ENCODE data around the gene NFE2L2.
"Not testable (repeated sequence)": the region's sequence is repeated elsewhere in the genome, so short reads cannot be mapped to it uniquely, and the experiment has no call there.

Gene NFE2L2

DNA sequence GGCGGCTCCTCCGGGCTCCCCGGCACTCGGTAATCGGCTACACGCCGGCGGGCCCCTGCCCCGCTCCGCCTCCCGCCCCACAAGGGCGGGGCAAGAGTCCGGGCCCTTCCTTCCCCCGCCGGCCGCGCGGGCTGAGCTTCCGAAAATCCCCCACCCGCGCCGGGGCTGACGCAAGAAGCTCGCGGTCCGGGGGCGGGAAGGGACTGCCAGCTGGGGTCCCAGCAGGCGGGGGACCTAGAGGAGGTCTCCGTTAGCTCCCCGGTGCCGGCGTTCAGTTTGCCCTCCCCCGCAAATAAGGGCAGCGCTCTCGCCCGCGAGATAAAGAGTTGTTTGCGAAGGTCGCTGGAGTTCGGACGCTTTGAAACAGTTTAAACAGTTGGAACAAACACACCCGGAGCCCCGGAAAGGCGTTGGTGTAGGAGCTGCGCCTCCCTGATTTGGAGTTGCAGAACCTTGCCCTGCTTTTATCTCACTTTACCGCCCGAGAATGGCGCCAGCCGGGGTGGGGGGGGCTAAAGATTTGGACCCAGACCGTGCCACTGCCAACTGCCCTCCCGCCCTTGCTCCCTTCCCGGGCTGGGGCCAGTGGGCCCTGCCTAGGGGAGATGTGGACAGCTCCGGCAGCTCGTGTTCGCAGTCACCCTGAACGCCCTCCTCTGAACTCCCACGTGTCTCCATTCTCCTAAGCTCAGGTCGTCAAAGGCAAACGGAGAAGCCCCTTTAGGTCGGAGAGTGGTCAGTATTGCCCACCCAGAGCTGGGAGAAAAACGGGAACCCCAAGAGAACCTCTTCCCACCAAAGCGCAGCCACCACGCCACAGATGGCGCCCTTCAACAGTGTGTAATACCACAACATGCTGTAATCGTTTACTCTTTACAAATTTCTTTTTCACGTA lies at the start of gene NFE2L2:
TSS of gene NFE2L2 (minus strand) at position 35 of the 895 bp plus-strand sequence. CDS start 151 bp downstream, outside the sequence.
- peak within 1 kb of the TSS; percentile 66 to 96 for H3K4me3 ChIP-seq (ENCODE audit: low read depth in 1 of 2, low read length in 2 of 2)
- H3K4me1 ChIP-seq (ENCODE audit: control insufficient read depth in 1 of 2, insufficient read depth in 2 of 2, low read length in 2 of 2): peaks cover 31 to 36% of the 10 kb centered on the region in 2 donors
- peak within 1 kb of the TSS; percentile 98 for H3K9ac ChIP-seq (ENCODE audit: low read depth in 1 of 2, low read length in 2 of 2)
- peak within 1 kb of the TSS; percentile 100 for H3K27ac ChIP-seq (ENCODE audit: low read depth, low read length)
- no peaks in the 10 kb centered on the region for H3K27me3 ChIP-seq (ENCODE audit: control insufficient read depth in 1 of 2, insufficient read depth in 2 of 2, low read length in 2 of 2)
- no peaks in the 10 kb centered on the region for H3K9me3 ChIP-seq (ENCODE audit: control insufficient read depth in 1 of 2, low read length in 2 of 2)
- H3K36me3 ChIP-seq (ENCODE audit: control insufficient read depth in 1 of 2, insufficient read depth in 2 of 2, low read length in 2 of 2): no peaks in the 10 kb centered on the region

DNA sequence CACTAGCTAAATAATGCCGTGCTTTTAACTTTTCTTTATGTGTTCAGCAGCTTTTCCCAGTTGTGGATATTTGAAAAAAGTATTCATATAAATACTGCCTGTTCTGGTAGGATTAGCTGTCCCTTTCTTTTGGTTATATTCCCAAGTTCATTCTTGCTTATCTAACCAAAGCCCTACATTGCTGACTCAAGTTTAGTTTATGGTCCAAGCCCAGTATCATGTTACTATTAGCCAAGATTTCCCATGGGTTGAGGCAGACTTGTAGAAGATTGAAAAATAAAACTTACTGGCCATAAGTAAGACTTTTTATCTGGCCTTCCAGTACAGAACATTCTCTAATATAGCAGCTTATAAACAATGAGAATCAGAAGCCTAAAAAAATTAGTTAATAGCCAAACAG lies 49.7 kb upstream of the NFE2L2 start:
- Histone ChIP-seq H3K4me3 (ENCODE audit: low read depth in 1 of 2, low read length in 2 of 2) (no peak overlapping the region), H3K9me3 (ENCODE audit: control insufficient read depth in 1 of 2, low read length in 2 of 2) (no peaks in the 10 kb centered on the region), H3K9ac (ENCODE audit: low read depth in 1 of 2, low read length in 2 of 2) (no peak overlapping the region), H3K27ac (ENCODE audit: low read depth, low read length) (no peak overlapping the region), H3K36me3 (ENCODE audit: control insufficient read depth in 1 of 2, insufficient read depth in 2 of 2, low read length in 2 of 2) (no peaks in the 10 kb centered on the region), H3K4me1 (ENCODE audit: control insufficient read depth in 1 of 2, insufficient read depth in 2 of 2, low read length in 2 of 2) (peaks cover 17 to 41% of the 10 kb centered on the region in 2 donors), H3K27me3 (ENCODE audit: control insufficient read depth in 1 of 2, insufficient read depth in 2 of 2, low read length in 2 of 2) (no peaks in the 10 kb centered on the region)

- H3K9ac ChIP-seq (ENCODE audit: low read depth in 1 of 2, low read length in 2 of 2): no peak overlapping the region
- H3K27me3 ChIP-seq (ENCODE audit: control insufficient read depth in 1 of 2, insufficient read depth in 2 of 2, low read length in 2 of 2): no peaks in the 10 kb centered on the region
- no peak overlapping the region for H3K27ac ChIP-seq (ENCODE audit: low read depth, low read length)
- no peak overlapping the region for H3K4me3 ChIP-seq (ENCODE audit: low read depth in 1 of 2, low read length in 2 of 2)
- H3K9me3 ChIP-seq (ENCODE audit: control insufficient read depth in 1 of 2, low read length in 2 of 2): no peaks in the 10 kb centered on the region
- H3K36me3 ChIP-seq (ENCODE audit: control insufficient read depth in 1 of 2, insufficient read depth in 2 of 2, low read length in 2 of 2): no peaks in the 10 kb centered on the region
- peaks cover 17 to 41% of the 10 kb centered on the region in 2 donors for H3K4me1 ChIP-seq (ENCODE audit: control insufficient read depth in 1 of 2, insufficient read depth in 2 of 2, low read length in 2 of 2)
These were observed 48.7 kb upstream of the NFE2L2 start for GRCh38 chr2:177313162-177313781.

GRCh38 chr2:177312562-177312961 lies 48.0 kb upstream of the NFE2L2 start:
- Histone ChIP-seq H3K36me3 (ENCODE audit: control insufficient read depth in 1 of 2, insufficient read depth in 2 of 2, low read length in 2 of 2) (no peaks in the 10 kb centered on the region), H3K4me3 (ENCODE audit: low read depth in 1 of 2, low read length in 2 of 2) (no peak overlapping the region), H3K4me1 (ENCODE audit: control insufficient read depth in 1 of 2, insufficient read depth in 2 of 2, low read length in 2 of 2) (peaks cover 12 to 37% of the 10 kb centered on the region in 2 donors), H3K27me3 (ENCODE audit: control insufficient read depth in 1 of 2, insufficient read depth in 2 of 2, low read length in 2 of 2) (no peaks in the 10 kb centered on the region), H3K27ac (ENCODE audit: low read depth, low read length) (no peak overlapping the region), H3K9ac (ENCODE audit: low read depth in 1 of 2, low read length in 2 of 2) (no peak overlapping the region), H3K9me3 (ENCODE audit: control insufficient read depth in 1 of 2, low read length in 2 of 2) (no peaks in the 10 kb centered on the region)

DNA sequence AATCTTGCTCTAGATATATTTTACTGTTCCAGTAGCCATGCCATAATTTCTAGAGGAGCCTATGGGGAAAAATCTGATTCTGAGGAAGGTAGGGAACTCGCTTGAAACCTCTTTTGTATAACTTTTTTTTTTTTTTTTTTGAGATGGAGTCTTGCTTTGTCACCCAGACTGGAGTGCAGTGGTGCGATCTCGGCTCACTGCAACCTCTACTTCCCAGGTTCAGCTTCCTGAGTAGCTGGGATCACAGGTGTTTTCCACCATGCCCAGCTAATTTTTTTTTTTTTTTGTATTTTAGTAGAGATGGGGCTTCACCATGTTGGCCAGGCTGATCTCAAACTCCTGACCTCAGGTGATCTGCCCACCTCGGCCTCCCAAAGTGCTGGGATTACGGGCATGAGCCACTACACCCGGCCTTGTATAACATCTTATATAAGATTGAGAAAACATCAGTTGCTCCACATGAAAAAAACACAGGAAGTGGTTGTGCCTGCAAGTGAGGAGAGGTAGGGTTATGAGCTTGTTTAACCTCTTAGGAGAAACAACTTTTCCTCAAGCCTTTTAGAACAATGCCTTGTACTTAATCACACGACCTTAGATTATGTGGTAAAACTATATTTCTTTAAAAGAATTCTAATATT lies 45.3 kb upstream of the NFE2L2 start:
- peaks cover 3 to 14% of the 10 kb centered on the region in 2 donors for H3K4me1 ChIP-seq (ENCODE audit: control insufficient read depth in 1 of 2, insufficient read depth in 2 of 2, low read length in 2 of 2)
- not testable (repeated sequence) for H3K9me3 ChIP-seq (ENCODE audit: control insufficient read depth in 1 of 2, low read length in 2 of 2); H3K9ac ChIP-seq (ENCODE audit: low read depth in 1 of 2, low read length in 2 of 2); H3K27ac ChIP-seq (ENCODE audit: low read depth, low read length); H3K36me3 ChIP-seq (ENCODE audit: control insufficient read depth in 1 of 2, insufficient read depth in 2 of 2, low read length in 2 of 2); H3K4me3 ChIP-seq (ENCODE audit: low read depth in 1 of 2, low read length in 2 of 2); H3K27me3 ChIP-seq (ENCODE audit: control insufficient read depth in 1 of 2, insufficient read depth in 2 of 2, low read length in 2 of 2)

- Histone ChIP-seq H3K9ac (ENCODE audit: low read depth in 1 of 2, low read length in 2 of 2) (no peak overlapping the region), H3K36me3 (ENCODE audit: control insufficient read depth in 1 of 2, insufficient read depth in 2 of 2, low read length in 2 of 2) (no peaks in the 10 kb centered on the region), H3K4me3 (ENCODE audit: low read depth in 1 of 2, low read length in 2 of 2) (no peak overlapping the region), H3K27me3 (ENCODE audit: control insufficient read depth in 1 of 2, insufficient read depth in 2 of 2, low read length in 2 of 2) (no peaks in the 10 kb centered on the region), H3K27ac (ENCODE audit: low read depth, low read length) (no peak overlapping the region), H3K9me3 (ENCODE audit: control insufficient read depth in 1 of 2, low read length in 2 of 2) (no peaks in the 10 kb centered on the region), H3K4me1 (ENCODE audit: control insufficient read depth in 1 of 2, insufficient read depth in 2 of 2, low read length in 2 of 2) (no peaks in the 10 kb centered on the region)
These were observed 42.0 kb upstream of the NFE2L2 start for GRCh38 chr2:177306550-177306949.

DNA sequence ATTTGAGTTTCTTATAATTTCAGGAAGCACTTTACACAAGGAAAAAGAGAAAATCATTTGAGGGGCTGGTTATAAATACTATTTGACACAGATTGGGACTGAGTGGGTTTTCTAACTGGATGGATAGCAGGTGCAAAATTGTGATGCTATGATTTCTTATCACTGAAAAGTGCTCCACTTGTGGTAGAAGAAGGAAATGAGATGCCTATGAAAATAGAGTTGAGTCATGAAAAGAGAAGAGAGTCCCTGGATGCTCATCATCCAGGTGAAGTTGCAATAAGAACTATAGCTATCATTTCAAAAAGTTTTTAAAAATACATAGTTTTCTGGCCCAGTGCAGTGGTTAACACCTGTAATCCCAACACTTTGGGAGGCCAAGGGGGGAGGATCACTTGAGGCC lies 39.4 kb upstream of the NFE2L2 start:
- H3K27me3 ChIP-seq (ENCODE audit: control insufficient read depth in 1 of 2, insufficient read depth in 2 of 2, low read length in 2 of 2): no peaks in the 10 kb centered on the region
- no peak overlapping the region for H3K9ac ChIP-seq (ENCODE audit: low read depth in 1 of 2, low read length in 2 of 2)
- H3K4me3 ChIP-seq (ENCODE audit: low read depth in 1 of 2, low read length in 2 of 2): no peak overlapping the region
- no peaks in the 10 kb centered on the region for H3K36me3 ChIP-seq (ENCODE audit: control insufficient read depth in 1 of 2, insufficient read depth in 2 of 2, low read length in 2 of 2)
- no peak overlapping the region for H3K27ac ChIP-seq (ENCODE audit: low read depth, low read length)
- no peaks in the 10 kb centered on the region for H3K9me3 ChIP-seq (ENCODE audit: control insufficient read depth in 1 of 2, low read length in 2 of 2)
- no peaks in the 10 kb centered on the region for H3K4me1 ChIP-seq (ENCODE audit: control insufficient read depth in 1 of 2, insufficient read depth in 2 of 2, low read length in 2 of 2)

DNA sequence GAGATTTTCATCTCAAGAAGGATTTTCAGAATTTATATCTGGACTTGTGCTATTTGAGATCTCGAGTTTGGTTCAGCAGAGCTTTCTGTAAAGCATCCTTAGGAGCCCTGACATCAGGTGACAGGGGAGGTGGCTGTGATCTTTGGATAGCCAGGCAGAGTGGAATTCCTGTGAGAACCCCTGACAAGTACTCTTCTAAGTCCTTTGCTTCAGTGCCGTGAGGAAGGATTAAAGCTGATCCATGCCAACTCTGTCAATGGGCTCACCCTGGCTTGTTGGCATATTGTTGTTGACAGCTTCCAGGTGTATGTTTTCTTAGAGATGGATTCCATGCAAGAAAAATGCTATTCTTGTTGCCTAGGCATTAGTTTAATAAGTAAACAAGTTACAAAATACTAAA lies 38.0 kb upstream of the NFE2L2 start:
- H3K36me3 ChIP-seq (ENCODE audit: control insufficient read depth in 1 of 2, insufficient read depth in 2 of 2, low read length in 2 of 2): no peaks in the 10 kb centered on the region
- H3K4me1 ChIP-seq (ENCODE audit: control insufficient read depth in 1 of 2, insufficient read depth in 2 of 2, low read length in 2 of 2): no peaks in the 10 kb centered on the region
- no peaks in the 10 kb centered on the region for H3K27me3 ChIP-seq (ENCODE audit: control insufficient read depth in 1 of 2, insufficient read depth in 2 of 2, low read length in 2 of 2)
- H3K4me3 ChIP-seq (ENCODE audit: low read depth in 1 of 2, low read length in 2 of 2): no peak overlapping the region
- H3K9ac ChIP-seq (ENCODE audit: low read depth in 1 of 2, low read length in 2 of 2): no peak overlapping the region
- no peak overlapping the region for H3K27ac ChIP-seq (ENCODE audit: low read depth, low read length)
- no peaks in the 10 kb centered on the region for H3K9me3 ChIP-seq (ENCODE audit: control insufficient read depth in 1 of 2, low read length in 2 of 2)

- Histone ChIP-seq H3K27ac (ENCODE audit: low read depth, low read length) (no peak overlapping the region), H3K4me3 (ENCODE audit: low read depth in 1 of 2, low read length in 2 of 2) (no peak overlapping the region), H3K9ac (ENCODE audit: low read depth in 1 of 2, low read length in 2 of 2) (no peak overlapping the region), H3K27me3 (ENCODE audit: control insufficient read depth in 1 of 2, insufficient read depth in 2 of 2, low read length in 2 of 2) (no peaks in the 10 kb centered on the region), H3K4me1 (ENCODE audit: control insufficient read depth in 1 of 2, insufficient read depth in 2 of 2, low read length in 2 of 2) (peaks cover 3 to 8% of the 10 kb centered on the region in 2 donors), H3K9me3 (ENCODE audit: control insufficient read depth in 1 of 2, low read length in 2 of 2) (no peaks in the 10 kb centered on the region), H3K36me3 (ENCODE audit: control insufficient read depth in 1 of 2, insufficient read depth in 2 of 2, low read length in 2 of 2) (no peaks in the 10 kb centered on the region)
These were observed 33.7 kb upstream of the NFE2L2 start for GRCh38 chr2:177298191-177298590.

DNA sequence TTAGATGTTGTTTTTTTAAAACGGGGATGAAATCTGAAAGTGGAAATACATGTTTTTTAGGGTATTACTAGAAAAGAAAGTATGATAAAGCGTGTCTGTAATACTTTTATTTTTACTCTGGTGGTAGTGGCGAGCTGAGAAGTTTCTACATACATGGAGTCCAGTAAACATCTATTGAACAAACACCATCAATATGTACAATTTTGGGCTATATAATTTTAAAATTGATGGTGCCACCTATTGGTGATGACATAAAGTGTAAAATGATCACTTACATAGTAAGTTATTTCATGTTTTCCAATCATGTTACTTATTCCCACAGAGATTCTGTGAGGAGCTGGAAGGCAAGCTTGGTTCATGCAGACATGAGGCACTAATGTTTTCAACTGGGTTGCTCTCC lies 31.5 kb upstream of the NFE2L2 start:
- Histone ChIP-seq H3K9me3 (ENCODE audit: control insufficient read depth in 1 of 2, low read length in 2 of 2) (no peaks in the 10 kb centered on the region), H3K27ac (ENCODE audit: low read depth, low read length) (no peak overlapping the region), H3K4me1 (ENCODE audit: control insufficient read depth in 1 of 2, insufficient read depth in 2 of 2, low read length in 2 of 2) (peaks cover 3 to 8% of the 10 kb centered on the region in 2 donors), H3K9ac (ENCODE audit: low read depth in 1 of 2, low read length in 2 of 2) (no peak overlapping the region), H3K27me3 (ENCODE audit: control insufficient read depth in 1 of 2, insufficient read depth in 2 of 2, low read length in 2 of 2) (no peaks in the 10 kb centered on the region), H3K4me3 (ENCODE audit: low read depth in 1 of 2, low read length in 2 of 2) (no peak overlapping the region), H3K36me3 (ENCODE audit: control insufficient read depth in 1 of 2, insufficient read depth in 2 of 2, low read length in 2 of 2) (no peaks in the 10 kb centered on the region)

Measured in duodenal mucosa (tissue), 2 donors.